NCI-H2107 treated with DMSO at 0.1 percent for 48 hours (cell line): ENCODE results near the gene USP17L11.
"Not testable (repeated sequence)": the region's sequence is repeated elsewhere in the genome, so short reads cannot be mapped to it uniquely, and the experiment has no call there.

Experiments used
- DNase-seq: peaks from one replicate; lab custom pipeline; 2025; ENCODE audit not compliant: unreplicated experiment; lab: John Stamatoyannopoulos, UW

USP17L11 gene, protein sequence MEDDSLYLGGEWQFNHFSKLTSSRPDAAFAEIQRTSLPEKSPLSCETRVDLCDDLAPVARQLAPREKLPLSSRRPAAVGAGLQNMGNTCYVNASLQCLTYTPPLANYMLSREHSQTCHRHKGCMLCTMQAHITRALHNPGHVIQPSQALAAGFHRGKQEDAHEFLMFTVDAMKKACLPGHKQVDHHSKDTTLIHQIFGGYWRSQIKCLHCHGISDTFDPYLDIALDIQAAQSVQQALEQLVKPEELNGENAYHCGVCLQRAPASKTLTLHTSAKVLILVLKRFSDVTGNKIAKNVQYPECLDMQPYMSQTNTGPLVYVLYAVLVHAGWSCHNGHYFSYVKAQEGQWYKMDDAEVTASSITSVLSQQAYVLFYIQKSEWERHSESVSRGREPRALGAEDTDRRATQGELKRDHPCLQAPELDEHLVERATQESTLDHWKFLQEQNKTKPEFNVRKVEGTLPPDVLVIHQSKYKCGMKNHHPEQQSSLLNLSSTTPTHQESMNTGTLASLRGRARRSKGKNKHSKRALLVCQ

DNA sequence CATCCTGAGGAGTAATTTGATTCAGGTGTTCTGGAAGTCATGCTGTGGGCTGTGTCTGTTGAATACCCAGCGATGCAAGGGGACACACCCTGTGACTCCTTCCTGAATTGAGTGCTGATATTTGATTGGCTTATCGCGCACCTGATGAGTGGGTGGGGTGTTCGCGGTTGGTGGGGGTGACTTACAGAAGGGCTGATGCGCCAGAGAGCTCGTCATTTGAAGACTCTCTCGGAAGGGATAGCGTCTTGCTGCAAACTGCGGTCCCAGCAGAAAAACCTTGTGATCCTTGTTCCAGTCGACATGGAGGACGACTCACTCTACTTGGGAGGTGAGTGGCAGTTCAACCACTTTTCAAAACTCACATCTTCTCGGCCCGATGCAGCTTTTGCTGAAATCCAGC lies at the start of gene USP17L11:
USP17L11 (plus strand) TSS at position 301 of the 400 bp plus-strand sequence; CDS start at position 301, 0 bp downstream.
- DNase-seq: not testable (repeated sequence)

DNA sequence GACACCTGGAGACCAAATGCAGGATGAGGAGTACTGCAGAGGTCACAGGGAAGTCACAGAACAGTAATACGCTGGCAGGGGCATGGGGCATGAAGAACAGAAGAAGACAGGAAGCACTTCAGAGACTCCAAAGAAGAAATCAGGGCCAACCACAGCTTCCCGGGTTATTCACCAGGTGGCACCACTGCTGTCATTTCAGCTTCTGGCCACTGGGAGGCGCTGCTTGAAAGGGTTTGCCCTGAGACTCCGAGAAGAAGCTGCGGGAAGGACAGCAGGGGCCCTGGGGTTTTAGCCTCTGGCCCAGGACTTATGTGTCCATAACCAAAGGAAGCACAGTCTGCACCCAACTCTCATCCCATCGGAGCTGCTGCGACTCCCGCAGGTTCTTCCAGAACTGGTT lies 49.2 kb upstream of the USP17L11 start:
- DNase-seq: not testable (repeated sequence)

DNA sequence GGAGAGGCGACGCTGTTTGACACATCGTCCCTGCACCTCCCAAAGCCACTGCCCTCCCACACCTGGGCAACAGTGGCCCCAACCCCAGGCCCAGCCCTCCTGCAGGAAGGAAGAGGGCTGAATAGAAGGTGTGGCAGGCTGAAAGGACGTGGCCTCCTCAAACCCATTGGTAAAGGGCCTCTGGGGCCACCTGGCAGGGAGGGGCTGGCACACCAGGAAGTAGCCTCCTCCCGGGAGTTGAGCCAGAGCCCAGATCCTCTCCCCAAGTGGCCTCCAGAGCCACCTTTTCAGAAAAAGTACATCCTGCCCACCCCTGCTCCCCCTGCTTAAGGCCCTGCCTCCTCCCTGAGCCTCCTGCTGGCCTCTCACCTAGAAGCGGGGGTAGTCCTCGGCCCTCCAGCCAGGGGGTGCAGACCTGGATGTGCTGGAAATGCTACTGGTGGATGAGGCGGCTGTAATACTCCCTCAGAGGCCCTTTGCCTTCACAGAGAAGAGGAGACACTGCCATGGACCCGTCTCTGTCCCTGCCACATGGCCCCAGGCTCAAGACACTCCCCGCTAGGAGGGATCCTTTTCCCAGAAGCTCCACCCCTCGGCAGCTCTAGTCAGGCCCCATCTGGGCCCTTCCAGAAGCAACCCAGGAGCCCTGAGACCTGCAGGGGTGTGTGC lies 45.3 kb upstream of the USP17L11 start, which contains the start of gene FAM90A26:
FAM90A26 (plus strand) TSS at position 619 of the 669 bp plus-strand sequence. CDS start 2,764 bp downstream, outside the sequence.
- not testable (repeated sequence) for DNase-seq

DNA sequence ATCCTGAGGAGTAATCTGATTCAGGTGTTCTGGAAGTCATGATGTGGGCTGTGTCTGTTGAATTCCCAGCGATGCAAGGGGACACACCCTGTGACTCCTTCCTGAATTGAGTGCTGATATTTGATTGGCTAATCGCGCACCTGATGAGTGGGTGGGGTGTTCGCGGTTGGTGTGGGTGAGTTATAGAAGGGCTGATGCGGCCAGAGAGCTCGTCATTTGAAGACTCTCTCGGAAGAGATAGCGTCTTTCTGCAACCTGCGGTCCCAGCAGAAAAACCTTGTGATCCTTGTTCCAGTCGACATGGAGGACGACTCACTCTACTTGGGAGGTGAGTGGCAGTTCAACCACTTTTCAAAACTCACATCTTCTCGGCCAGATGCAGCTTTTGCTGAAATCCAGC lies 4.8 kb upstream of the USP17L11 start, which contains the start of gene USP17L10:
USP17L10 (plus strand) TSS at position 301 of the 400 bp plus-strand sequence; CDS start at position 301, 0 bp downstream.
- not testable (repeated sequence) for DNase-seq

DNA sequence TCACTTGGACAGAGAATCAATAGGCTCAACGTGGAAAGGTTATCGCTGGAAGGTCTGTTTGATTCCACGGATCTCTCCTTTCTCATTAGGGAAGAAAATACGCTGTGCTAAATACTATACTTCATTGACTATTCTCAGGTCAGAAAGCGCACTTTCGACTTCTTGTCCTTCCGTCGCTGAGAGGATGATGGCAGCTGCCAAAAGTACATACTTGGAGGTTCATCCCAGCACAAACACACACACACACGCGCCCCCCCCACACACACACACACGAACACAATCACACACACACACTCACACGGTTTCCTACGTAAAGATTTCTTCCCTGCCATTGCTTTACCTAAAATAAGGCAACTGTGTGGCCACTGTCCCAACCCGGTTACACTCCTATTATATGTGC lies 504 bp upstream of the USP17L11 start:
- not testable (repeated sequence) for DNase-seq

DNA sequence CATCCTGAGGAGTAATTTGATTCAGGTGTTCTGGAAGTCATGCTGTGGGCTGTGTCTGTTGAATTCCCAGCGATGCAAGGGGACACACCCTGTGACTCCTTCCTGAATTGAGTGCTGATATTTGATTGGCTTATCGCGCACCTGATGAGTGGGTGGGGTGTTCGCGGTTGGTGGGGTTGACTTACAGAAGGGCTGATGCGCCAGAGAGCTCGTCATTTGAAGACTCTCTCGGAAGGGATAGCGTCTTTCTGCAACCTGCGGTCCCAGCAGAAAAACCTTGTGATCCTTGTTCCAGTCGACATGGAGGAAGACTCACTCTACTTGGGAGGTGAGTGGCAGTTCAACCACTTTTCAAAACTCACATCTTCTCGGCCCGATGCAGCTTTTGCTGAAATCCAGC lies 4.6 kb downstream of the USP17L11 start, which contains the start of gene USP17L12:
USP17L12 (plus strand) TSS at position 301 of the 400 bp plus-strand sequence; CDS start at position 301, 0 bp downstream.
- not testable (repeated sequence) for DNase-seq

DNA sequence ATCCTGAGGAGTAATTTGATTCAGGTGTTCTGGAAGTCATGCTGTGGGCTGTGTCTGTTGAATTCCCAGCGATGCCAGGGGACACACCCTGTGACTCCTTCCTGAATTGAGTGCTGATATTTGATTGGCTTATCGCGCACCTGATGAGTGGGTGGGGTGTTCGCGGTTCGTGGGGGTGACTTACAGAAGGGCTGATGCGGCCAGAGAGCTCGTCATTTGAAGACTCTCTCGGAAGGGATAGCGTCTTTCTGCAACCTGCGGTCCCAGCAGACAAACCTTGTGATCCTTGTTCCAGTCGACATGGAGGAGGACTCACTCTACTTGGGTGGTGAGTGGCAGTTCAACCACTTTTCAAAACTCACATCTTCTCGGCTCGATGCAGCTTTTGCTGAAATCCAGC lies 9.4 kb downstream of the USP17L11 start, which contains the start of gene USP17L13:
USP17L13 (plus strand) TSS at position 301 of the 400 bp plus-strand sequence; CDS start at position 301, 0 bp downstream.
- not testable (repeated sequence) for DNase-seq

DNA sequence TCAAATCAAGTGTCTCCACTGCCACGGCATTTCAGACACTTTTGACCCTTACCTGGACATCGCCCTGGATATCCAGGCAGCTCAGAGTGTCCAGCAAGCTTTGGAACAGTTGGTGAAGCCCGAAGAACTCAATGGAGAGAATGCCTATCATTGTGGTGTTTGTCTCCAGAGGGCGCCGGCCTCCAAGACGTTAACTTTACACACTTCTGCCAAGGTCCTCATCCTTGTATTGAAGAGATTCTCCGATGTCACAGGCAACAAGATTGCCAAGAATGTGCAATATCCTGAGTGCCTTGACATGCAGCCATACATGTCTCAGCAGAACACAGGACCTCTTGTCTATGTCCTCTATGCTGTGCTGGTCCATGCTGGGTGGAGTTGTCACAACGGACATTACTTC lies 15.0 kb downstream of the USP17L11 start:
- not testable (repeated sequence) for DNase-seq

DNA sequence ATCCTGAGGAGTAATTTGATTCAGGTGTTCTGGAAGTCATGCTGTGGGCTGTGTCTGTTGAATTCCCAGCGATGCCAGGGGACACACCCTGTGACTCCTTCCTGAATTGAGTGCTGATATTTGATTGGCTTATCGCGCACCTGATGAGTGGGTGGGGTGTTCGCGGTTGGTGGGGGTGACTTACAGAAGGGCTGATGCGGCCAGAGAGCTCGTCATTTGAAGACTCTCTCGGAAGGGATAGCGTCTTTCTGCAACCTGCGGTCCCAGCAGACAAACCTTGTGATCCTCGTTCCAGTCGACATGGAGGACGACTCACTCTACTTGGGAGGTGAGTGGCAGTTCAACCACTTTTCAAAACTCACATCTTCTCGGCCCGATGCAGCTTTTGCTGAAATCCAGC lies 18.9 kb downstream of the USP17L11 start, which contains the start of gene USP17L15:
USP17L15 (plus strand) TSS at position 301 of the 400 bp plus-strand sequence; CDS start at position 301, 0 bp downstream.
- not testable (repeated sequence) for DNase-seq

DNA sequence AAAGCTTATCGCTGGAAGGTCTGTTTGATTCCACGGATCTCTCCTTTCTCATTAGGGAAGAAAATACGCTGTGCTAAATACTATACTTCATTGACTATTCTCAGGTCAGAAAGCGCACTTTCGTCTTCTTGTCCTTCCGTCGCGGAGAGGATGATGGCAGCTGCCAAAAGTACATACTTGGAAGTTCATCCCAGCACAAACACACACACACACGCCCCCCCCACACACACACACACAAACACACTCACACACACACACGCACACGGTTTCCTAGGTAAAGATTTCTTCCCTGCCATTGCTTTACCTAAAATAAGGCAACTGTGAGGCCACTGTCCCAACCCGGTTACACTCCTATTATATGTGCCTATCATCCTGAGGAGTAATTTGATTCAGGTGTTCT lies 23.3 kb downstream of the USP17L11 start:
- DNase-seq: not testable (repeated sequence)

DNA sequence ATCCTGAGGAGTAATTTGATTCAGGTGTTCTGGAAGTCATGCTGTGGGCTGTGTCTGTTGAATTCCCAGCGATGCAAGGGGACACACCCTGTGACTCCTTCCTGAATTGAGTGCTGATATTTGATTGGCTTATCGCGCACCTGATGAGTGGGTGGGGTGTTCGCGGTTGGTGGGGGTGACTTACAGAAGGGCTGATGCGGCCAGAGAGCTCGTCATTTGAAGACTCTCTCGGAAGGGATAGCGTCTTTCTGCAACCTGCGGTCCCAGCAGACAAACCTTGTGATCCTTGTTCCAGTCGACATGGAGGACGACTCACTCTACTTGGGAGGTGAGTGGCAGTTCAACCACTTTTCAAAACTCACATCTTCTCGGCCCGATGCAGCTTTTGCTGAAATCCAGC lies 28.4 kb downstream of the USP17L11 start, which contains the start of gene USP17L17:
USP17L17 (plus strand) TSS at position 301 of the 400 bp plus-strand sequence; CDS start at position 301, 0 bp downstream.
- not testable (repeated sequence) for DNase-seq

DNA sequence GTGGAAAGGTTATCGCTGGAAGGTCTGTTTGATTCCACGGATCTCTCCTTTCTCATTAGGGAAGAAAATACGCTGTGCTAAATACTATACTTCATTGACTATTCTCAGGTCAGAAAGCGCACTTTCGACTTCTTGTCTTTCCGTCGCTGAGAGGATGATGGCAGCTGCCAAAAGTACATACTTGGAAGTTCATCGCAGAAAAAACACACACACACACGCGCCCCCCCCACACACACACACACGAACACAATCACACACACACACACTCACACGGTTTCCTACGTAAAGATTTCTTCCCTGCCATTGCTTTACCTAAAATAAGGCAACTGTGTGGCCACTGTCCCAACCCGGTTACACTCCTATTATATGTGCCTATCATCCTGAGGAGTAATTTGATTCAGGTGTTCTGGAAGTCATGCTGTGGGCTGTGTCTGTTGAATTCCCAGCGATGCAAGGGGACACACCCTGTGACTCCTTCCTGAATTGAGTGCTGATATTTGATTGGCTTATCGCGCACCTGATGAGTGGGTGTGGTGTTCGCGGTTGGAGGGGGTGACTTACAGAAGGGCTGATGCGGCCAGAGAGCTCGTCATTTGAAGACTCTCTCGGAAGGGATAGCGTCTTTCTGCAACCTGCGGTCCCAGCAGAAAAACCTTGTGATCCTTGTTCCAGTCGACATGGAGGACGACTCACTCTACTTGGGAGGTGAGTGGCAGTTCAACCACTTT lies 32.9 kb downstream of the USP17L11 start, which contains the start of gene USP17L18:
USP17L18 (plus strand) TSS at position 678 of the 728 bp plus-strand sequence; CDS start at position 678, 0 bp downstream.
- DNase-seq: not testable (repeated sequence)

DNA sequence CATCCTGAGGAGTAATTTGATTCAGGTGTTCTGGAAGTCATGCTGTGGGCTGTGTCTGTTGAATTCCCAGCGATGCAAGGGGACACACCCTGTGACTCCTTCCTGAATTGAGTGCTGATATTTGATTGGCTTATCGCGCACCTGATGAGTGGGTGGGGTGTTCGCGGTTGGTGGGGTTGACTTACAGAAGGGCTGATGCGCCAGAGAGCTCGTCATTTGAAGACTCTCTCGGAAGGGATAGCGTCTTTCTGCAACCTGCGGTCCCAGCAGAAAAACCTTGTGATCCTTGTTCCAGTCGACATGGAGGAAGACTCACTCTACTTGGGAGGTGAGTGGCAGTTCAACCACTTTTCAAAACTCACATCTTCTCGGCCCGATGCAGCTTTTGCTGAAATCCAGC lies 37.9 kb downstream of the USP17L11 start, which contains the start of gene USP17L19:
USP17L19 (plus strand) TSS at position 301 of the 400 bp plus-strand sequence; CDS start at position 301, 0 bp downstream.
- not testable (repeated sequence) for DNase-seq

DNA sequence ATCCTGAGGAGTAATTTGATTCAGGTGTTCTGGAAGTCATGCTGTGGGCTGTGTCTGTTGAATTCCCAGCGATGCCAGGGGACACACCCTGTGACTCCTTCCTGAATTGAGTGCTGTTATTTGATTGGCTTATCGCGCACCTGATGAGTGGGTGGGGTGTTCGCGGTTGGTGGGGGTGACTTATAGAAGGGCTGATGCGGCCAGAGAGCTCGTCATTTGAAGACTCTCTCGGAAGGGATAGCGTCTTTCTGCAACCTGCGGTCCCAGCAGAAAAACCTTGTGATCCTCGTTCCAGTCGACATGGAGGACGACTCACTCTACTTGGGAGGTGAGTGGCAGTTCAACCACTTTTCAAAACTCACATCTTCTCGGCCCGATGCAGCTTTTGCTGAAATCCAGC lies 42.6 kb downstream of the USP17L11 start, which contains the start of gene USP17L20:
USP17L20 (plus strand) TSS at position 301 of the 400 bp plus-strand sequence; CDS start at position 301, 0 bp downstream.
- not testable (repeated sequence) for DNase-seq

DNA sequence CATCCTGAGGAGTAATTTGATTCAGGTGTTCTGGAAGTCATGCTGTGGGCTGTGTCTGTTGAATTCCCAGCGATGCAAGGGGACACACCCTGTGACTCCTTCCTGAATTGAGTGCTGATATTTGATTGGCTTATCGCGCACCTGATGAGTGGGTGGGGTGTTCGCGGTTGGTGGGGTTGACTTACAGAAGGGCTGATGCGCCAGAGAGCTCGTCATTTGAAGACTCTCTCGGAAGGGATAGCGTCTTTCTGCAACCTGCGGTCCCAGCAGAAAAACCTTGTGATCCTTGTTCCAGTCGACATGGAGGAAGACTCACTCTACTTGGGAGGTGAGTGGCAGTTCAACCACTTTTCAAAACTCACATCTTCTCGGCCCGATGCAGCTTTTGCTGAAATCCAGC lies 47.4 kb downstream of the USP17L11 start, which contains the start of gene USP17L21:
USP17L21 (plus strand) TSS at position 301 of the 400 bp plus-strand sequence; CDS start at position 301, 0 bp downstream.
- DNase-seq: not testable (repeated sequence)
